MM.1S (cell line): Measurements from ENCODE around the gene PADI3.

Source experiments
- DNase-seq: peaks from one replicate; pipeline ENCODE4 v3.0.0-alpha.2; 2015
- H2AFZ ChIP-seq: fragments of 300-600 bp; sonication (generic); 2 replicates; pipeline ENCODE4 v1.6.0; 2016; ENCODE audit warnings: antibody characterized with exemption, low read length
- H3F3A ChIP-seq: fragments of 300-600 bp; sonication (generic); 2 replicates; pipeline ENCODE4 v1.6.1; 2016; ENCODE audit warnings: mild to moderate bottlenecking, antibody characterized with exemption, low read length, moderate library complexity, mixed read lengths; ENCODE audit not compliant: insufficient read depth
- H3K27ac ChIP-seq: fragments of 300-600 bp; sonication (generic); 2 replicates; pipeline ENCODE4 v1.5.1; 2016; ENCODE audit warnings: mild to moderate bottlenecking, low read length
- H3K27me3 ChIP-seq: fragments of 300-600 bp; sonication (generic); replicated peaks from 2 replicates; pipeline ENCODE4 v1.6.0; 2016; ENCODE audit warnings: low read length; ENCODE audit not compliant: insufficient read depth
- H3K36me3 ChIP-seq: fragments of 300-600 bp; sonication (generic); replicated peaks from 2 replicates; pipeline ENCODE4 v1.6.1; 2016; ENCODE audit warnings: mild to moderate bottlenecking, low read length, mixed read lengths; ENCODE audit not compliant: insufficient read depth
- H3K4me1 ChIP-seq: fragments of 300-600 bp; sonication (generic); 2 replicates; pipeline ENCODE4 v1.6.1; 2016; ENCODE audit warnings: low read length, mixed read lengths
- H3K4me2 ChIP-seq: fragments of 300-600 bp; sonication (generic); 2 replicates; pipeline ENCODE4 v1.6.0; 2016; ENCODE audit warnings: low read depth, low read length
- H3K4me3 ChIP-seq: fragments of 300-600 bp; sonication (generic); 2 replicates; pipeline ENCODE4 v1.5.1; 2016; ENCODE audit warnings: low read length, mixed read lengths
- H3K79me2 ChIP-seq: fragments of 300-600 bp; sonication (generic); 2 replicates; pipeline ENCODE4 v1.6.1; 2016; ENCODE audit warnings: mixed run types, low read length, mixed read lengths
- H3K9ac ChIP-seq: fragments of 300-600 bp; sonication (generic); 2 replicates; pipeline ENCODE4 v1.6.1; 2016; ENCODE audit warnings: low read length, mixed read lengths
- H3K9me2 ChIP-seq: fragments of 300-600 bp; sonication (generic); replicated peaks from 2 replicates; pipeline ENCODE4 v1.6.1; 2016; ENCODE audit warnings: mild to moderate bottlenecking, low read length, mixed read lengths; ENCODE audit not compliant: insufficient read depth
- H3K9me3 ChIP-seq: fragments of 300-600 bp; sonication (generic); replicated peaks from 2 replicates; pipeline ENCODE4 v1.6.1; 2016; ENCODE audit warnings: mild to moderate bottlenecking, low read length, mixed read lengths; ENCODE audit not compliant: insufficient read depth
- H4K20me1 ChIP-seq: fragments of 300-600 bp; sonication (generic); 2 replicates; pipeline ENCODE4 v1.6.1; 2016; ENCODE audit warnings: mild to moderate bottlenecking, low read length, moderate library complexity, mixed read lengths; ENCODE audit not compliant: insufficient read depth
- EZH2 ChIP-seq: fragments of 300-600 bp; sonication (generic); optimal IDR thresholded peaks from 2 replicates; pipeline ENCODE3; 2017; ENCODE audit warnings: low read depth, mild to moderate bottlenecking, antibody characterized with exemption, low read length, mixed read lengths
- EZH2phosphoT487 ChIP-seq: fragments of 300-600 bp; sonication (generic); IDR thresholded peaks from 2 replicates; pipeline ENCODE4 v1.6.1; 2018; ENCODE audit warnings: antibody characterized with exemption, low read length
- TF ChIP-seq, protein P1 (sequence below): fragments of 300-600 bp; sonication (generic); IDR thresholded peaks from 2 replicates; pipeline ENCODE4 v1.5.1; 2016; ENCODE audit warnings: antibody characterized with exemption, low read length, mixed read lengths

The PADI3 gene

GRCh38 chr1:17207966-17208418 lies 40.9 kb upstream of the PADI3 start:
- Histone ChIP-seq H3K9me2 (no peaks in the 10 kb centered on the region), H3K4me3 (no peak overlapping the region), H3K27me3 (peaks cover 93% of the 10 kb centered on the region), H4K20me1 (no peaks in the 10 kb centered on the region), H3K9me3 (no peaks in the 10 kb centered on the region), H3F3A (no peaks in the 10 kb centered on the region), H3K4me2 (no peak overlapping the region), H3K9ac (no peak overlapping the region), H3K79me2 (no peaks in the 10 kb centered on the region), H3K4me1 (no peaks in the 10 kb centered on the region), H3K27ac (no peak overlapping the region), H2AFZ (no peak overlapping the region), H3K36me3 (no peaks in the 10 kb centered on the region)
- no peak for TF ChIP-seq EZH2
- DNase-seq, result no peak

DNA sequence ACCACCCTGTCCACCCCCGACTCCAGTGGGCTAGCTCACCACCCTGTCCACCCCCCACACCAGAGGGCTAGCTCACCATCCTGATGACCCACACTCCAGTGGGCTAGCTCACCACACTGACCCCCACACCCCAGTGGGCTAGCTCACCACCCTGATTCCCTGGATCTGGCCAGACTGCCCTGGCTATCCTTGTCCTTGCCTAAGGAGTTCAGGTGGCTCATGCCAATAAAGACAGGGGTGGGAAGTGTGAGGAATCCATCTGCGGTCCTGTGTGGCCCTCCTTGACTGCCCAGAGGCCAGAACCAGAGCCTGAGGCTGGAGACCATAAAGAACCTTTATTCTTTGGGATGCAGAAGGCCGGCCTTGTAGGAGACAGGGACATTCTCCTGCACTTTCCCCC lies 40.4 kb upstream of the PADI3 start:
- H3K79me2 ChIP-seq, result no peaks in the 10 kb centered on the region
- H3K4me2 ChIP-seq, result no peak overlapping the region
- no peaks in the 10 kb centered on the region for H3K36me3 ChIP-seq
- H3K27me3 ChIP-seq, result peaks cover 93% of the 10 kb centered on the region
- TF ChIP-seq EZH2phosphoT487 (no peak), EZH2 (no peak)
- TF ChIP-seq, protein P1, sequence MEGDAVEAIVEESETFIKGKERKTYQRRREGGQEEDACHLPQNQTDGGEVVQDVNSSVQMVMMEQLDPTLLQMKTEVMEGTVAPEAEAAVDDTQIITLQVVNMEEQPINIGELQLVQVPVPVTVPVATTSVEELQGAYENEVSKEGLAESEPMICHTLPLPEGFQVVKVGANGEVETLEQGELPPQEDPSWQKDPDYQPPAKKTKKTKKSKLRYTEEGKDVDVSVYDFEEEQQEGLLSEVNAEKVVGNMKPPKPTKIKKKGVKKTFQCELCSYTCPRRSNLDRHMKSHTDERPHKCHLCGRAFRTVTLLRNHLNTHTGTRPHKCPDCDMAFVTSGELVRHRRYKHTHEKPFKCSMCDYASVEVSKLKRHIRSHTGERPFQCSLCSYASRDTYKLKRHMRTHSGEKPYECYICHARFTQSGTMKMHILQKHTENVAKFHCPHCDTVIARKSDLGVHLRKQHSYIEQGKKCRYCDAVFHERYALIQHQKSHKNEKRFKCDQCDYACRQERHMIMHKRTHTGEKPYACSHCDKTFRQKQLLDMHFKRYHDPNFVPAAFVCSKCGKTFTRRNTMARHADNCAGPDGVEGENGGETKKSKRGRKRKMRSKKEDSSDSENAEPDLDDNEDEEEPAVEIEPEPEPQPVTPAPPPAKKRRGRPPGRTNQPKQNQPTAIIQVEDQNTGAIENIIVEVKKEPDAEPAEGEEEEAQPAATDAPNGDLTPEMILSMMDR, result no peak
- H3K4me1 ChIP-seq, result no peaks in the 10 kb centered on the region
- no peaks in the 10 kb centered on the region for H4K20me1 ChIP-seq
- H3K9me3 ChIP-seq, result no peaks in the 10 kb centered on the region
- H3K9me2 ChIP-seq, result no peaks in the 10 kb centered on the region
- no peaks in the 10 kb centered on the region for H3F3A ChIP-seq
- no peak for DNase-seq
- H2AFZ ChIP-seq, result no peak overlapping the region
- H3K9ac ChIP-seq, result no peak overlapping the region
- H3K4me3 ChIP-seq, result no peak overlapping the region
- no peak overlapping the region for H3K27ac ChIP-seq

DNA sequence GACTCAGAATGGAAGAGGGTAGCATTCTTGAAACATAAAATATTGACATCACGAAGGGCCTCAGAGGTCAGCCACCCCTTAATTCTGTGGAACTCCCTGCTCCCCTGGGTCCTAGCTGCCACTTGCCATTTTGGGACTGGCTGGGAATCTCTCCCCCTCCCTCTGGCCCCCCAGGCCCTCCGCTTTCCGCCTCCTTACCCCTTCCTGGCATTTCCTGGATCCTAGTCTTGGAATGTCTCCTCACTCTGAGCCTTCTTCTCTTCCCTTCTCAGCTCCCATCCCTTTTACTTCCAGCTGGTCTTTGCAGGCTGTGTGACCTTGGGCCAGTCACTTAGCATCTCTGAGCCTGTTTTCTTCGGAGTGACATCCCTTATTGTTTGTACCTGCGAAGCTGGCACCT lies 39.5 kb upstream of the PADI3 start:
- H3K27me3 ChIP-seq, result peaks cover 93% of the 10 kb centered on the region
- no peaks in the 10 kb centered on the region for H3K9me2 ChIP-seq
- H3K36me3 ChIP-seq, result no peaks in the 10 kb centered on the region
- no peaks in the 10 kb centered on the region for H3K4me1 ChIP-seq
- H2AFZ ChIP-seq, result no peak overlapping the region
- no peak for TF ChIP-seq EZH2phosphoT487
- no peak overlapping the region for H3K27ac ChIP-seq
- H3K9me3 ChIP-seq, result no peaks in the 10 kb centered on the region
- no peaks in the 10 kb centered on the region for H3K79me2 ChIP-seq
- H3K4me2 ChIP-seq, result no peak overlapping the region
- H3K4me3 ChIP-seq, result no peak overlapping the region
- no peak overlapping the region for H3K9ac ChIP-seq
- no peaks in the 10 kb centered on the region for H4K20me1 ChIP-seq
- DNase-seq, result no peak
- no peaks in the 10 kb centered on the region for H3F3A ChIP-seq

GRCh38 chr1:17210176-17210575 lies 38.7 kb upstream of the PADI3 start:
- Histone ChIP-seq H3K36me3 (no peaks in the 10 kb centered on the region), H3K9ac (no peak overlapping the region), H2AFZ (no peak overlapping the region), H3F3A (no peaks in the 10 kb centered on the region), H3K4me1 (no peaks in the 10 kb centered on the region), H3K9me2 (no peaks in the 10 kb centered on the region), H3K27ac (no peak overlapping the region), H4K20me1 (no peaks in the 10 kb centered on the region), H3K79me2 (no peaks in the 10 kb centered on the region), H3K4me3 (no peak overlapping the region), H3K9me3 (no peaks in the 10 kb centered on the region), H3K27me3 (peaks cover 93% of the 10 kb centered on the region), H3K4me2 (no peak overlapping the region)
- DNase-seq, result no peak
- TF ChIP-seq EZH2phosphoT487, result no peak
- TF ChIP-seq, protein P1, result no peak
- TF ChIP-seq EZH2, result no peak
